Sigmoid colon (tissue), 3 donors: ENCODE results near the gene NLRC5.

Source experiments
- CTCF ChIP-seq, 4 experiments: fragments of 450-650 bp in 3 of 4; fragments of 200-600 bp in 1 of 4; IDR thresholded peaks; one replicate each; pipeline ENCODE4 v1.5.1; 2016 to 2019; ENCODE audit warnings: antibody characterized with exemption in 4 of 4, mild to moderate bottlenecking in 3 of 4, moderate library complexity in 2 of 4
- POLR2A ChIP-seq, 2 donors: fragments of 450-650 bp; IDR thresholded peaks; one replicate each; pipeline ENCODE4 v1.6.1; 2016; ENCODE audit warnings: antibody characterized with exemption in 2 of 2, mild to moderate bottlenecking in 2 of 2, moderate library complexity in 2 of 2

DNA sequence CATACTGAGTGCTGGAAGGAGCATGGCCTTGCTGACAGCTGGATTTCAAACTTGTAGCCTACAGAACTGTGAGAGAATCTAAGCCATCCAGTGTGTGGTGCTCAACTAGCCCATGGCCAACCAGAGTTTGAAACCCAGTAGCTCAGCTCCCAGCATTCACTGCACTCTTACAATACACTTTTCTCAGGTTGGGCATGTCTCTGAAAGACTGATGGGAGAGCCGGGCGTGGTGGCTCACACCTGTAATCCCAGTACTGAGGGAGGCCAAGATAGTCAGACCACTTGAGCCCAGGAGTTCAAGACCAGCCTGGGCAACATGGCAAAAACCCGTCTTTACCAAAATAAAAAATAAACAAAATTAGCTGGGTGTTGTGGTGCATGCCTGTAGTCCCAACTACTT, 106.8 kb downstream of the NLRC5 start:
- TF ChIP-seq CTCF (IDR thresholded peaks at IDR 0.05) = no peak
- no peak for TF ChIP-seq POLR2A (IDR thresholded peaks at IDR 0.05)
